ENCODE measurements around the gene PRSS58. TPM values are rescaled to one million over a fixed set of nuclear protein-coding genes. Genes with fewer than 3 reads are reported as not detected.

Gene PRSS58, protein sequence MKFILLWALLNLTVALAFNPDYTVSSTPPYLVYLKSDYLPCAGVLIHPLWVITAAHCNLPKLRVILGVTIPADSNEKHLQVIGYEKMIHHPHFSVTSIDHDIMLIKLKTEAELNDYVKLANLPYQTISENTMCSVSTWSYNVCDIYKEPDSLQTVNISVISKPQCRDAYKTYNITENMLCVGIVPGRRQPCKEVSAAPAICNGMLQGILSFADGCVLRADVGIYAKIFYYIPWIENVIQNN
- not detected in 2 replicates for total RNA-seq (2012; rRNA removed)

DNA sequence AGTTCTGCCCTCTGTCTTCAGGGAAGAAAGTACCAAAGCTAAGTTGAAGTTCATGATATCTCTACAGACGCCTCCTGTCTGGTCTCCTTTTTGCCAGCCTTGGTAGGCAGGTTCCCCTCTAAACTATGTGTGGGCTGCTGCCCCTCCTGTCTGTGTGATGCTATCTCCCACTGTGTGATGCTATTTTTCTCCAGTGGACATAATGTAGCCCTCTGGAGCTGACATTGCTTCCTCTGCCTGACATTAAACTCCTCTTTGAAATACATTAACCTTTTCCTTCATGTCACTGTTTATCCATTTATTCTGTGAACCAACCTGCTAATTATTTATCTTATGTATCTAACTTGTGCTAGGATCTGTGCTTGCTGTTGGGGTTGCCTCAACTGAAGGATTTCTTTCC lies at the start of gene PRSS58:
Gene PRSS58 (minus strand): TSS at position 101 of the 400 bp plus-strand sequence. CDS start 351 bp downstream, outside the sequence.
- Histone ChIP-seq H3K36me3 (ENCODE audit: insufficient read depth, low read length) (no peaks in the 10 kb centered on the region), H3K9ac (ENCODE audit: low read depth, low read length) (no peak within 1 kb of the TSS), H3K27me3 (ENCODE audit: control insufficient read depth, insufficient read depth, low read length) (no peaks in the 10 kb centered on the region), H3K9me3 (replicated peaks; ENCODE audit: low read length) (no peaks in the 10 kb centered on the region), H3K4me1 (ENCODE audit: control insufficient read depth, insufficient read depth, low read length) (no peaks in the 10 kb centered on the region), H3K4me3 (ENCODE audit: low read length) (no peak within 1 kb of the TSS), H3K4me2 (ENCODE audit: low read length) (no peak within 1 kb of the TSS)

DNA sequence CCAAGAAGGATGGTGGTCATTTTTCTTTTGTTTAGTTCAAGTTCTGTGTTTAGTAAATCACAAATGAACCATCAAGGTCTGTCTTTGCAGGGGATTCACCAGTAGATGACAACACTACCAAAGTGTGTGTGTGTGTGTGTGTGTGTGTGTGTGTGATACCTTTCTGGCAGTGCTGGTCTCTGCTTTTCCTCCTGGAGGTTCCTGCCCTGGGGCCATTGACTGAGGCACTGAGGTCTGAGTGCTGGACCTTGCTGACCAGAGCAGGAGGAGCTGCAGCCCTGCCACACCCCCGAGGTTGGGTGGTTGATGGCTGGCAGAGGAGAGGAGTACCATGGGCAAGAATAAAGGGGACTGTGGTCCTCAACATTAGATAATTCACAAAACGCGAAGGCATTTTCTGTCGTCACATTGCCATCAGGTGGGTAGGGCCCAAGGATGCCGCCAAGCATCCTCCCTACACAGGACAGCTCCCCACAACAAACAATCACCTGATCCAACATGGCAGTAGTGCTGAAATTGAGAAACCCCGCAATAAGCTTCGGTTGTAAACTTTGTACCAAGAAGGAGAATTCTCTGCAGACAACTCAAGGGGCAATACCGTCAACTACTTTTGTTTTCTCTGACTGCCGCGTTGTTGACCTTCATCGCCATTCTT lies 49.5 kb upstream of the PRSS58 start:
- Histone ChIP-seq H3K4me3 (ENCODE audit: low read length) (no peak overlapping the region), H3K9me3 (replicated peaks; ENCODE audit: low read length) (no peaks in the 10 kb centered on the region)

GRCh38 chr7:142303650-142304049 lies 45.8 kb upstream of the PRSS58 start:
- Histone ChIP-seq H3K4me1 (ENCODE audit: control insufficient read depth, insufficient read depth, low read length) (no peaks in the 10 kb centered on the region), H3K4me3 (ENCODE audit: low read length) (no peak overlapping the region), H3K9ac (ENCODE audit: low read depth, low read length) (no peak overlapping the region), H3K4me2 (ENCODE audit: low read length) (no peak overlapping the region), H3K36me3 (ENCODE audit: insufficient read depth, low read length) (no peaks in the 10 kb centered on the region), H3K27me3 (ENCODE audit: control insufficient read depth, insufficient read depth, low read length) (peaks cover 10% of the 10 kb centered on the region), H3K9me3 (replicated peaks; ENCODE audit: low read length) (no peaks in the 10 kb centered on the region)

More for the DNA sequence above, 49.5 kb upstream of the PRSS58 start:
- Histone ChIP-seq H3K36me3 (ENCODE audit: insufficient read depth, low read length) (no peaks in the 10 kb centered on the region), H3K27me3 (ENCODE audit: control insufficient read depth, insufficient read depth, low read length) (peaks cover 30% of the 10 kb centered on the region), H3K9ac (ENCODE audit: low read depth, low read length) (no peak overlapping the region), H3K4me2 (ENCODE audit: low read length) (no peak overlapping the region), H3K4me1 (ENCODE audit: control insufficient read depth, insufficient read depth, low read length) (no peaks in the 10 kb centered on the region)

GRCh38 chr7:142301923-142302550 lies 44.2 kb upstream of the PRSS58 start:
- Histone ChIP-seq H3K36me3 (ENCODE audit: insufficient read depth, low read length) (no peaks in the 10 kb centered on the region), H3K27me3 (ENCODE audit: control insufficient read depth, insufficient read depth, low read length) (peaks cover 12% of the 10 kb centered on the region), H3K4me1 (ENCODE audit: control insufficient read depth, insufficient read depth, low read length) (no peaks in the 10 kb centered on the region), H3K4me3 (ENCODE audit: low read length) (no peak overlapping the region), H3K9ac (ENCODE audit: low read depth, low read length) (no peak overlapping the region), H3K4me2 (ENCODE audit: low read length) (no peak overlapping the region), H3K9me3 (replicated peaks; ENCODE audit: low read length) (no peaks in the 10 kb centered on the region)

GRCh38 chr7:142301299-142301698 lies 43.4 kb upstream of the PRSS58 start:
- H3K4me2 ChIP-seq (ENCODE audit: low read length): no peak overlapping the region
- no peak overlapping the region for H3K4me3 ChIP-seq (ENCODE audit: low read length)
- H3K9me3 ChIP-seq (replicated peaks; ENCODE audit: low read length): no peaks in the 10 kb centered on the region
- H3K4me1 ChIP-seq (ENCODE audit: control insufficient read depth, insufficient read depth, low read length): no peaks in the 10 kb centered on the region
- no peaks in the 10 kb centered on the region for H3K36me3 ChIP-seq (ENCODE audit: insufficient read depth, low read length)
- H3K27me3 ChIP-seq (ENCODE audit: control insufficient read depth, insufficient read depth, low read length): peaks cover 12% of the 10 kb centered on the region
- H3K9ac ChIP-seq (ENCODE audit: low read depth, low read length): no peak overlapping the region

DNA sequence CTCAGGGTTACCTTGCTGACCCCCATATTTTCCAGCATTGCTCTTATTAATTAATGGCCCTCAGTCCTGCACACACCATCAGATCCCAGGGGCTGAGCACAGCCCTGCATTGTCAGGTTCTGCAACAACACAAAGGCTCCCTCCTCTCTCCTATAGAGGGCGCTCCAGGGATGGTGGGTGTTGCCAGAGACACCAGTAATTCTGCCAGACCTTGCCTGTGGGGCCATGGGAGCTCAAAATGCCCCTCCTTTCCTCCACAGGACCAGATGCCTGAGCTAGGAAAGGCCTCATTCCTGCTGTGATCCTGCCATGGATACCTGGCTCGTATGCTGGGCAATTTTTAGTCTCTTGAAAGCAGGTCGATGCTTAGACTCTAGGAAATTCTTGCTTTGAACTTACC lies 42.8 kb upstream of the PRSS58 start:
- Histone ChIP-seq H3K27me3 (ENCODE audit: control insufficient read depth, insufficient read depth, low read length) (peaks cover 12% of the 10 kb centered on the region), H3K9me3 (replicated peaks; ENCODE audit: low read length) (no peaks in the 10 kb centered on the region), H3K9ac (ENCODE audit: low read depth, low read length) (no peak overlapping the region), H3K4me2 (ENCODE audit: low read length) (no peak overlapping the region), H3K4me3 (ENCODE audit: low read length) (no peak overlapping the region), H3K36me3 (ENCODE audit: insufficient read depth, low read length) (no peaks in the 10 kb centered on the region), H3K4me1 (ENCODE audit: control insufficient read depth, insufficient read depth, low read length) (no peaks in the 10 kb centered on the region)

DNA sequence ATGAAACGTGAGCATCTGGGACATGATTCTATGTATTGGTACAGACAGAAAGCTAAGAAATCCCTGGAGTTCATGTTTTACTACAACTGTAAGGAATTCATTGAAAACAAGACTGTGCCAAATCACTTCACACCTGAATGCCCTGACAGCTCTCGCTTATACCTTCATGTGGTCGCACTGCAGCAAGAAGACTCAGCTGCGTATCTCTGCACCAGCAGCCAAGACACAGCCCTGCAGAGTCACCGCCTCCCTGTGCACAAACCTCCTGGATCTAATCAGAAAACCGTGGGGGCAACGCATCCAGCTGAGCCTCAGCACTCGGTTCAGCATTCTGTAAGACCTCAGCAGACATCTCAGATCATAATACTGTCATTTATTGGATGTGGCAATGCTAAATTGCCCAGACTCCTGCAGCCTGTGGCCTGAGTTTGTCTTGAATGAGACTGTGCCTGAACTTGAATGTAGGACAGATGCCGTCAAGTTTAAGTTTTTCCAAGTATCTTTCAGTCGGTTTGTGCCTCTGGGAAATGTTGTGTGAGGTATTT lies 41.5 kb upstream of the PRSS58 start:
- Histone ChIP-seq H3K4me2 (ENCODE audit: low read length) (no peak overlapping the region), H3K9ac (ENCODE audit: low read depth, low read length) (no peak overlapping the region), H3K36me3 (ENCODE audit: insufficient read depth, low read length) (no peaks in the 10 kb centered on the region), H3K27me3 (ENCODE audit: control insufficient read depth, insufficient read depth, low read length) (peaks cover 8% of the 10 kb centered on the region), H3K4me1 (ENCODE audit: control insufficient read depth, insufficient read depth, low read length) (no peaks in the 10 kb centered on the region), H3K4me3 (ENCODE audit: low read length) (no peak overlapping the region), H3K9me3 (replicated peaks; ENCODE audit: low read length) (no peaks in the 10 kb centered on the region)

GRCh38 chr7:142298627-142299026 lies 40.8 kb upstream of the PRSS58 start:
- Histone ChIP-seq H3K9ac (ENCODE audit: low read depth, low read length) (no peak overlapping the region), H3K4me1 (ENCODE audit: control insufficient read depth, insufficient read depth, low read length) (no peaks in the 10 kb centered on the region), H3K4me2 (ENCODE audit: low read length) (no peak overlapping the region), H3K27me3 (ENCODE audit: control insufficient read depth, insufficient read depth, low read length) (peaks cover 2% of the 10 kb centered on the region), H3K4me3 (ENCODE audit: low read length) (no peak overlapping the region), H3K36me3 (ENCODE audit: insufficient read depth, low read length) (no peaks in the 10 kb centered on the region), H3K9me3 (replicated peaks; ENCODE audit: low read length) (no peaks in the 10 kb centered on the region)

- no peaks in the 10 kb centered on the region for H3K9me3 ChIP-seq (replicated peaks; ENCODE audit: low read length)
- H3K27me3 ChIP-seq (ENCODE audit: control insufficient read depth, insufficient read depth, low read length): peaks cover 2% of the 10 kb centered on the region
- H3K9ac ChIP-seq (ENCODE audit: low read depth, low read length): no peak overlapping the region
- H3K4me1 ChIP-seq (ENCODE audit: control insufficient read depth, insufficient read depth, low read length): no peaks in the 10 kb centered on the region
- no peak overlapping the region for H3K4me3 ChIP-seq (ENCODE audit: low read length)
- no peaks in the 10 kb centered on the region for H3K36me3 ChIP-seq (ENCODE audit: insufficient read depth, low read length)
- H3K4me2 ChIP-seq (ENCODE audit: low read length): no peak overlapping the region
These were observed 40.2 kb upstream of the PRSS58 start for GRCh38 chr7:142298009-142298408.

DNA sequence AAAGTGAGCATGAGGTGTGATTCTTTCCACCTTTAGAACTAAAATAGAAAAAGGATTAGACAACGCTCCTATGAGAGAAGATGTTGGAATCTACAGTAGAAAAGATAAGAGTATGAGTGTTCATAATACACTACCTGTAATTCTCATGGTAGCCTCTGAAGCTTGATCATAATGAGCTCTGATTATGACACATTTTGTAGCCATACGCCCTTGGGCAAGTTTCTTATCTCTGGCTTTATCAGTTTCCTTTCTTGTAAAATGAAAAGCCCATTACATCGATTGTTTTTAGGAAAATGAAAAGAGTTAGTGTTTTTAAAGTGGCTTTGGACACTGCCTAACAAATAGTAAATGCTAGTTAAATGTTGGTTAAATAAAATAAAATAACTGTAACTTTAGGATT lies 22.4 kb upstream of the PRSS58 start:
- H3K36me3 ChIP-seq (ENCODE audit: insufficient read depth, low read length): no peaks in the 10 kb centered on the region
- H3K9me3 ChIP-seq (replicated peaks; ENCODE audit: low read length): no peaks in the 10 kb centered on the region
- H3K4me1 ChIP-seq (ENCODE audit: control insufficient read depth, insufficient read depth, low read length): no peaks in the 10 kb centered on the region
- no peak overlapping the region for H3K4me3 ChIP-seq (ENCODE audit: low read length)
- peaks cover 20% of the 10 kb centered on the region for H3K27me3 ChIP-seq (ENCODE audit: control insufficient read depth, insufficient read depth, low read length)
- H3K4me2 ChIP-seq (ENCODE audit: low read length): no peak overlapping the region
- H3K9ac ChIP-seq (ENCODE audit: low read depth, low read length): no peak overlapping the region

DNA sequence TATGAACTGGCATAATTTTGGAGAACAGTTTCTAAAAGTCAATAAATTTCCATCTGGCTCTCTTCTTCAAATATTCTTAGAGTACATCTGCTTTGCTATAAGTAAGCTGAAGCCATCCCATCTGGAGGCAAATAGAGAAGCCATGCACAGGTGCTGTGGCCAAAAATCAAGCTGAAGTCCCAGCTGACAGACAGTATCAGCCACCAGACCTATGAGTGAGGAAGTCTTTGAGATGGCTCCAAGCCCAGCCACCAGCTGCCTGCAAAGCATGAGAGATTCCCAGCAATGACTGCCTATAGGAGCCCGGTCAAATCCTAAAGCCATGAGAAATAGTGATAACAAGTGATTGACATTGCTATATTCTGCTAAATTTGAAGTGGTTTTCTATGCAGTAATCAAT lies 21.7 kb upstream of the PRSS58 start:
- H3K27me3 ChIP-seq (ENCODE audit: control insufficient read depth, insufficient read depth, low read length): peaks cover 18% of the 10 kb centered on the region
- no peak overlapping the region for H3K4me2 ChIP-seq (ENCODE audit: low read length)
- no peaks in the 10 kb centered on the region for H3K36me3 ChIP-seq (ENCODE audit: insufficient read depth, low read length)
- H3K4me1 ChIP-seq (ENCODE audit: control insufficient read depth, insufficient read depth, low read length): no peaks in the 10 kb centered on the region
- H3K4me3 ChIP-seq (ENCODE audit: low read length): no peak overlapping the region
- no peaks in the 10 kb centered on the region for H3K9me3 ChIP-seq (replicated peaks; ENCODE audit: low read length)
- no peak overlapping the region for H3K9ac ChIP-seq (ENCODE audit: low read depth, low read length)
